Endothelial cell of umbilical vein (primary cell): ENCODE data around the gene GNGT2. TPM values are rescaled to one million over a fixed set of nuclear protein-coding genes. Genes with fewer than 3 reads are reported as not detected.

Source experiments
- BruUV-seq: library from RNA; stranded (reverse); fragments of 400-500 nt; replicated peaks from 2 replicates; lab custom pipeline; 2021; lab: Mats Ljungman, UMichigan
- CTCF ChIA-PET: fragments of 300-600, 350-600 bp; sonication (Branson Sonifier 250); formaldehyde crosslinking; loops from one replicate; lab custom pipeline; 2021; ENCODE audit warnings: antibody characterized with exemption, inconsistent platforms; lab: Charles Lee
- POLR2A ChIA-PET: fragments of 300-600, 350-600 bp; sonication (Branson Sonifier 250); formaldehyde crosslinking; loops from one replicate; lab custom pipeline; 2021; ENCODE audit warnings: antibody characterized with exemption, inconsistent platforms; lab: Charles Lee
- DNase-seq: peaks from one replicate; pipeline ENCODE4 v3.0.0-alpha.2; 2011; ENCODE audit warnings: low read depth, low spot score
- FAIRE-seq: peaks from 2 replicates; lab custom pipeline; 2011; peaks lifted over from hg19 to GRCh38; lab: Jason Lieb, UNC
- H2AFZ ChIP-seq: 2 replicates; pipeline ENCODE4 v1.6.0; 2012; ENCODE audit warnings: low read depth, low read length, control low read depth, inconsistent platforms
- H3K27ac ChIP-seq: 2 replicates; pipeline ENCODE4 v1.5.1; 2011; ENCODE audit warnings: low read depth, mild to moderate bottlenecking, control low read depth, low read length, moderate library complexity; ENCODE audit not compliant: insufficient read depth
- H3K27me3 ChIP-seq, 2 experiments: 2 replicates each; pipeline versions ENCODE4 v1.6.0 to v1.6.1; 2011; ENCODE audit warnings: low read length in 2 of 2, mixed read lengths in 1 of 2; ENCODE audit not compliant: control insufficient read depth in 2 of 2, insufficient read depth in 2 of 2
- H3K36me3 ChIP-seq, 2 experiments: 2 replicates in 1 of 2; 3 replicates in 1 of 2; pipeline ENCODE4 v1.5.1; 2011; ENCODE audit warnings: low read length in 2 of 2, mild to moderate bottlenecking in 1 of 2, moderate library complexity in 1 of 2; ENCODE audit not compliant: control insufficient read depth in 2 of 2, insufficient read depth in 2 of 2; ENCODE audit errors: extremely low read depth in 1 of 2
- H3K4me1 ChIP-seq: 3 replicates; pipeline ENCODE4 v1.5.1; 2011; ENCODE audit warnings: mild to moderate bottlenecking, low read length; ENCODE audit not compliant: control insufficient read depth, insufficient read depth; ENCODE audit errors: extremely low read depth
- H3K4me2 ChIP-seq: 2 replicates; pipeline ENCODE4 v1.6.1; 2011; ENCODE audit warnings: low read length, control low read depth, mixed read lengths; ENCODE audit not compliant: insufficient read depth
- H3K4me3 ChIP-seq, 3 experiments: fragments of 200-600 bp in 1 of 3; sonication (generic), shearing (Covaris generic) in 1 of 3; replicated peaks in 1 of 3; 2 replicates each; pipeline ENCODE4 v1.5.1; 2011 to 2016; ENCODE audit warnings: control low read depth in 3 of 3, low read length in 3 of 3, mild to moderate bottlenecking in 2 of 3, inconsistent platforms in 1 of 3, low read depth in 1 of 3, moderate library complexity in 1 of 3; ENCODE audit not compliant: insufficient read depth in 1 of 3
- H3K79me2 ChIP-seq: 2 replicates; pipeline ENCODE4 v1.6.0; 2012; ENCODE audit warnings: low read length, inconsistent platforms; ENCODE audit not compliant: control insufficient read depth, insufficient read depth
- H3K9ac ChIP-seq: replicated peaks from 2 replicates; pipeline ENCODE3; 2011; ENCODE audit warnings: low read length, control low read depth; ENCODE audit not compliant: insufficient read depth; ENCODE audit errors: extremely low read depth
- H3K9me1 ChIP-seq: replicated peaks from 3 replicates; pipeline ENCODE4 v1.6.0; 2011; ENCODE audit warnings: mild to moderate bottlenecking, low read length; ENCODE audit not compliant: control insufficient read depth, insufficient read depth; ENCODE audit errors: extremely low read depth
- H3K9me3 ChIP-seq: replicated peaks from 2 replicates; pipeline ENCODE4 v1.5.1; 2012; ENCODE audit warnings: low read length, inconsistent platforms; ENCODE audit not compliant: control insufficient read depth, insufficient read depth
- H4K20me1 ChIP-seq: replicated peaks from 2 replicates; pipeline ENCODE3; 2011; ENCODE audit warnings: mild to moderate bottlenecking, low read length; ENCODE audit not compliant: control insufficient read depth, insufficient read depth; ENCODE audit errors: extremely low read depth
- EZH2 ChIP-seq: IDR thresholded peaks from 2 replicates; pipeline ENCODE4 v1.6.1; 2012; ENCODE audit warnings: borderline replicate concordance, low read depth, mild to moderate bottlenecking, moderate library complexity, low read length, inconsistent platforms; ENCODE audit not compliant: severe bottlenecking
- FOS ChIP-seq: IDR thresholded peaks from 2 replicates; pipeline ENCODE4 v1.6.1; 2011; ENCODE audit warnings: mild to moderate bottlenecking, low read length, moderate library complexity, borderline replicate concordance; ENCODE audit not compliant: insufficient read depth
- GATA2 ChIP-seq: IDR thresholded peaks from 2 replicates; pipeline ENCODE4 v1.7.0; 2011; ENCODE audit warnings: low read depth, mild to moderate bottlenecking, moderate library complexity, mixed read lengths, low read length; ENCODE audit not compliant: insufficient read length, insufficient read depth
- POLR2A ChIP-seq: IDR thresholded peaks from 2 replicates; pipeline ENCODE4 v1.6.1; 2012; ENCODE audit warnings: low read depth, mild to moderate bottlenecking, control low read depth, low read length
- POLR2AphosphoS5 ChIP-seq: IDR thresholded peaks from 2 replicates; pipeline ENCODE4 v1.6.1; 2012; ENCODE audit warnings: low read depth, mild to moderate bottlenecking, control low read depth, low read length, moderate library complexity; ENCODE audit not compliant: insufficient read depth
- dilution Hi-C: fragments of 300-500 bp; cut with MboI; formaldehyde crosslinking; loops from one replicate; pipeline ENCODE4 v1.15.0; 2019; ENCODE audit warnings: low sequenced_read_pairs; ENCODE audit not compliant: extremely low pct_ligation_motif_present
- intact Hi-C: fragments of 100-400 bp; cut with micrococcal nuclease; formaldehyde crosslinking; loops from one replicate; pipeline ENCODE4 v1.10.0; 2022
- polyA plus RNA-seq, 4 experiments: library from polyadenylated mRNA; depleted of rRNA in 3 of 4; stranded (reverse) in 3 of 4; unstranded in 1 of 4; fragments of >200 nt; gene quantifications; 2 replicates each; pipeline versions ENCODE4 v1.2.1 to v1.2.3, GENCODE V29; 2011 to 2012; ENCODE audit warnings: missing spikeins in 1 of 4
- total RNA-seq: library from RNA; stranded (reverse); gene quantifications from 2 replicates; pipeline ENCODE4 v1.2.3, GENCODE V29; 2021
- TF ChIP-seq, protein P1 (sequence below): IDR thresholded peaks from 2 replicates; pipeline ENCODE4 v1.6.1; 2011; ENCODE audit not compliant: insufficient read depth, insufficient read length
- TF ChIP-seq, protein P2 (sequence below), 2 donors: IDR thresholded peaks; 1 replicate in 1 of 2; 2 replicates in 1 of 2; pipeline ENCODE4 v1.5.1; 2011; ENCODE audit warnings: low read length in 2 of 2, mild to moderate bottlenecking in 2 of 2, moderate library complexity in 2 of 2, control low read depth in 1 of 2, inconsistent platforms in 1 of 2, low read depth in 1 of 2; ENCODE audit not compliant: insufficient read depth in 1 of 2; ENCODE audit errors: extremely low read depth in 1 of 2

Gene GNGT2
- total and polyA plus RNA-seq, 2 donors (not counting 3 experiments of a cell fraction or from before 2014, with no cell fraction given): 2.8 to 3.8 TPM

GRCh38 chr17:49216482-49216881 lies 6.1 kb upstream of the GNGT2 start:
- CTCF ChIA-PET: interaction anchor here (0.7 to 3.5 kb wide), 4 partner anchors 11 to 25 kb away, joined by 3 to 24 read pairs (median 5); partner anchors contain the start of gene PHOSPHO1
- Histone ChIP-seq H3K27me3 (no peaks in the 10 kb centered on the region), H2AFZ (no peak overlapping the region), H3K4me3 (no peak overlapping the region), H3K79me2 (peaks cover 38% of the 10 kb centered on the region), H3K9me1 (no peaks in the 10 kb centered on the region), H3K36me3 (peaks cover 2 to 18% of the 10 kb centered on the region in 2 experiments), H4K20me1 (no peaks in the 10 kb centered on the region), H3K4me2 (no peak overlapping the region), H3K4me1 (peaks cover 41% of the 10 kb centered on the region), H3K27ac (no peak overlapping the region), H3K9me3 (no peaks in the 10 kb centered on the region), H3K9ac (no peak overlapping the region)
- no TSS peak for BruUV-seq
- no peak for FAIRE-seq
- dilution Hi-C loops (no loop called here), intact Hi-C loops (no loop called here)
- TF ChIP-seq, protein P1, sequence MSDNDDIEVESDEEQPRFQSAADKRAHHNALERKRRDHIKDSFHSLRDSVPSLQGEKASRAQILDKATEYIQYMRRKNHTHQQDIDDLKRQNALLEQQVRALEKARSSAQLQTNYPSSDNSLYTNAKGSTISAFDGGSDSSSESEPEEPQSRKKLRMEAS: no peak
- TF ChIP-seq, protein P2, sequence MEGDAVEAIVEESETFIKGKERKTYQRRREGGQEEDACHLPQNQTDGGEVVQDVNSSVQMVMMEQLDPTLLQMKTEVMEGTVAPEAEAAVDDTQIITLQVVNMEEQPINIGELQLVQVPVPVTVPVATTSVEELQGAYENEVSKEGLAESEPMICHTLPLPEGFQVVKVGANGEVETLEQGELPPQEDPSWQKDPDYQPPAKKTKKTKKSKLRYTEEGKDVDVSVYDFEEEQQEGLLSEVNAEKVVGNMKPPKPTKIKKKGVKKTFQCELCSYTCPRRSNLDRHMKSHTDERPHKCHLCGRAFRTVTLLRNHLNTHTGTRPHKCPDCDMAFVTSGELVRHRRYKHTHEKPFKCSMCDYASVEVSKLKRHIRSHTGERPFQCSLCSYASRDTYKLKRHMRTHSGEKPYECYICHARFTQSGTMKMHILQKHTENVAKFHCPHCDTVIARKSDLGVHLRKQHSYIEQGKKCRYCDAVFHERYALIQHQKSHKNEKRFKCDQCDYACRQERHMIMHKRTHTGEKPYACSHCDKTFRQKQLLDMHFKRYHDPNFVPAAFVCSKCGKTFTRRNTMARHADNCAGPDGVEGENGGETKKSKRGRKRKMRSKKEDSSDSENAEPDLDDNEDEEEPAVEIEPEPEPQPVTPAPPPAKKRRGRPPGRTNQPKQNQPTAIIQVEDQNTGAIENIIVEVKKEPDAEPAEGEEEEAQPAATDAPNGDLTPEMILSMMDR (IDR thresholded peaks at IDR 0.05; ENCODE audit: extremely low read depth in 1 of 2, insufficient read depth in 1 of 2, low read depth in 1 of 2, low read length in 2 of 2): no peak
- no peak for TF ChIP-seq POLR2A
- DNase-seq: no peak
- POLR2A ChIA-PET: no interaction called here

- no peaks in the 10 kb centered on the region for H3K9me3 ChIP-seq
- H3K27me3 ChIP-seq: no peaks in the 10 kb centered on the region
- no TSS peak for BruUV-seq
- DNase-seq (peak; percentile 84), FAIRE-seq (peak; percentile 73)
- peak overlapping the region; percentile 27 for H3K4me2 ChIP-seq
- no peak overlapping the region for H3K27ac ChIP-seq
- peaks cover 2 to 16% of the 10 kb centered on the region in 2 experiments for H3K36me3 ChIP-seq
- H3K79me2 ChIP-seq: peaks cover 49% of the 10 kb centered on the region
- CTCF ChIA-PET: interaction anchor here (1.6 to 3.7 kb wide), 6 partner anchors 10 to 76 kb away, joined by 3 to 24 read pairs (median 9); no protein-coding TSS in a partner anchor
- H2AFZ ChIP-seq: no peak overlapping the region
- no peaks in the 10 kb centered on the region for H4K20me1 ChIP-seq
- dilution Hi-C loops (no loop called here), intact Hi-C loops (no loop called here)
- no peak overlapping the region for H3K9ac ChIP-seq
- POLR2A ChIA-PET: interaction anchor here (0.6 to 0.7 kb wide), 2 partner anchors 28 to 37 kb away, joined by 3 to 4 read pairs; no protein-coding TSS in a partner anchor
- no peak for TF ChIP-seq POLR2AphosphoS5
- no peak for TF ChIP-seq EZH2
- TF ChIP-seq FOS: no peak
- TF ChIP-seq POLR2A: no peak
- TF ChIP-seq GATA2: no peak
- no peak overlapping the region for H3K4me3 ChIP-seq
- H3K9me1 ChIP-seq: no peaks in the 10 kb centered on the region
- H3K4me1 ChIP-seq: peaks cover 49% of the 10 kb centered on the region
Observed at GRCh38 chr17:49214676-49215360, 4.4 kb upstream of the GNGT2 start.
